Tibial nerve (tissue), 4 donors: ENCODE data around the gene DDX20. TPM values are rescaled to one million over a fixed set of nuclear protein-coding genes. Genes with fewer than 3 reads are reported as not detected.

Experiments
- DNase-seq, 2 donors: peaks; one replicate each; pipeline ENCODE4 v3.0.0-alpha.2; 2019; ENCODE audit warnings: low spot score in 2 of 2
- H3K27ac ChIP-seq, 4 donors: fragments of 200-600 bp; sonication (generic) in 3 of 4; one replicate each; pipeline ENCODE4 v1.5.1; 2017 to 2019; ENCODE audit warnings: mild to moderate bottlenecking in 1 of 4
- H3K27me3 ChIP-seq, 2 donors: fragments of 200-600 bp; sonication (generic) in 1 of 2; one replicate each; pipeline versions ENCODE4 v1.5.1 to v1.6.0; 2017 to 2019
- H3K36me3 ChIP-seq, 3 donors: fragments of 200-600 bp; sonication (generic); one replicate each; pipeline ENCODE4 v1.5.1; 2018 to 2019
- H3K4me1 ChIP-seq, 4 donors: fragments of 200-600 bp; sonication (generic) in 3 of 4; one replicate each; pipeline ENCODE4 v1.5.1; 2017 to 2019
- H3K4me3 ChIP-seq, 4 donors: fragments of 200-600 bp; sonication (generic) in 3 of 4; one replicate each; pipeline ENCODE4 v1.5.1; 2017 to 2019; ENCODE audit warnings: mild to moderate bottlenecking in 1 of 4, moderate library complexity in 1 of 4
- H3K9me3 ChIP-seq, 4 donors: fragments of 200-600 bp; sonication (generic) in 3 of 4; one replicate each; pipeline ENCODE4 v1.5.1; 2017 to 2019
- CTCF ChIP-seq, 5 experiments: fragments of 200-600 bp in 3 of 5; fragments of 450-650 bp in 2 of 5; sonication (generic) in 3 of 5; IDR thresholded peaks; one replicate each; pipeline ENCODE4 v1.5.1; 2016 to 2019; ENCODE audit warnings: antibody characterized with exemption in 5 of 5, mild to moderate bottlenecking in 3 of 5, moderate library complexity in 2 of 5
- EP300 ChIP-seq, 2 donors: sonication (generic); formaldehyde crosslinking; IDR thresholded peaks; one replicate each; pipeline ENCODE4 v1.6.1; 2017; ENCODE audit warnings: antibody characterized with exemption in 2 of 2, mild to moderate bottlenecking in 1 of 2
- POLR2A ChIP-seq, 2 donors: fragments of 450-650 bp; IDR thresholded peaks; one replicate each; pipeline ENCODE4 v1.6.1; 2017; ENCODE audit warnings: antibody characterized with exemption in 2 of 2, mild to moderate bottlenecking in 2 of 2, moderate library complexity in 2 of 2
- WGBS, 2 donors: methylation state at CpG; one replicate each; pipeline ENCODE4 v1.1.5; 2018; 5-methylcytosine and 5-hydroxymethylcytosine counted together
- total RNA-seq, 4 donors: library from RNA; depleted of rRNA; stranded (reverse); fragments of >200 nt; gene quantifications; one replicate each; pipeline ENCODE4 v1.1.0, GENCODE V29; 2016

DDX20 gene
- total RNA-seq, 4 donors from 2014 or later = 30.8 to 40.5 (median 35.5) TPM

- Histone ChIP-seq H3K4me3 (no peak overlapping the region), H3K4me1 (peaks cover 0 to 5% (median 0%) of the 10 kb centered on the region in 4 donors), H3K9me3 (no peaks in the 10 kb centered on the region), H3K27me3 (no peaks in the 10 kb centered on the region), H3K36me3 (peaks cover 0 to 17% (median 0%) of the 10 kb centered on the region in 3 donors), H3K27ac (no peak overlapping the region)
- WGBS, 2 donors = 77% methylated on average over 4 of the region's 4 CpGs
- no peak for TF ChIP-seq POLR2A (IDR thresholded peaks at IDR 0.05)
- TF ChIP-seq CTCF (IDR thresholded peaks at IDR 0.05) = no peak
- TF ChIP-seq EP300 (IDR thresholded peaks at IDR 0.05) = no peak
- DNase-seq = no peak
These were observed 15.2 kb downstream of the DDX20 start for GRCh38 chr1:111770916-111771315.

- TF ChIP-seq CTCF (IDR thresholded peaks at IDR 0.05) (no peak), POLR2A (IDR thresholded peaks at IDR 0.05) (no peak), EP300 (IDR thresholded peaks at IDR 0.05) (no peak)
These were observed 20.3 kb downstream of the DDX20 start for GRCh38 chr1:111775966-111776365.

GRCh38 chr1:111776391-111776790 lies 20.7 kb downstream of the DDX20 start:
- no peak overlapping the region for H3K27ac ChIP-seq
- H3K27me3 ChIP-seq = no peaks in the 10 kb centered on the region
- TF ChIP-seq CTCF (IDR thresholded peaks at IDR 0.05) = no peak
- no peaks in the 10 kb centered on the region for H3K36me3 ChIP-seq
- no peak for DNase-seq
- WGBS, 2 donors = 61% methylated on average over 2 of the region's 2 CpGs
- H3K9me3 ChIP-seq = no peaks in the 10 kb centered on the region
- H3K4me3 ChIP-seq = no peak overlapping the region
- H3K4me1 ChIP-seq = no peaks in the 10 kb centered on the region

More at GRCh38 chr1:111775966-111776365, 20.3 kb downstream of the DDX20 start:
- Histone ChIP-seq H3K27ac (no peak overlapping the region), H3K4me3 (no peak overlapping the region), H3K9me3 (no peaks in the 10 kb centered on the region), H3K4me1 (no peaks in the 10 kb centered on the region), H3K36me3 (no peaks in the 10 kb centered on the region), H3K27me3 (no peaks in the 10 kb centered on the region)
- DNase-seq = no peak
- 53 to 61% methylated on average over 9 of the region's 9 CpGs for WGBS, 2 donors

GRCh38 chr1:111776861-111777260 lies 21.2 kb downstream of the DDX20 start:
- Histone ChIP-seq H3K27ac (no peak overlapping the region), H3K4me3 (no peak overlapping the region), H3K36me3 (no peaks in the 10 kb centered on the region), H3K9me3 (no peaks in the 10 kb centered on the region), H3K27me3 (no peaks in the 10 kb centered on the region), H3K4me1 (no peaks in the 10 kb centered on the region)
- 86 to 90% methylated on average over 8 of the region's 8 CpGs for WGBS, 2 donors
- TF ChIP-seq EP300 (IDR thresholded peaks at IDR 0.05) = no peak
- TF ChIP-seq CTCF (IDR thresholded peaks at IDR 0.05) = no peak
- DNase-seq = no peak

GRCh38 chr1:111777301-111777700 lies 21.6 kb downstream of the DDX20 start:
- WGBS, 2 donors = 68 to 100% methylated on average over 1 of the region's 1 CpG
- Histone ChIP-seq H3K36me3 (no peaks in the 10 kb centered on the region), H3K27me3 (no peaks in the 10 kb centered on the region), H3K9me3 (no peaks in the 10 kb centered on the region), H3K4me1 (no peaks in the 10 kb centered on the region), H3K4me3 (no peak overlapping the region), H3K27ac (no peak overlapping the region)
- no peak for DNase-seq
- TF ChIP-seq POLR2A (IDR thresholded peaks at IDR 0.05) (no peak), CTCF (IDR thresholded peaks at IDR 0.05) (no peak), EP300 (IDR thresholded peaks at IDR 0.05) (no peak)
